Astrocyte of the cerebellum (primary cell): ENCODE results near the gene DHX34.
A peak's percentile ranks its signal among the peaks of the same experiment; 100 is the strongest.

ENCODE experiments used
- DNase-seq: peaks from one replicate; pipeline ENCODE4 v3.0.0-alpha.2; 2011; ENCODE audit warnings: low read depth
- H3K4me3 ChIP-seq: 2 replicates; pipeline ENCODE4 v1.5.1; 2011; ENCODE audit warnings: mild to moderate bottlenecking, low read depth, low read length, moderate library complexity
- CTCF ChIP-seq: IDR thresholded peaks from 2 replicates; pipeline ENCODE4 v1.5.1; 2012; ENCODE audit warnings: low read length, low read depth, moderate library complexity, mild to moderate bottlenecking; ENCODE audit errors: missing control alignments
- in situ Hi-C: cut with HindIII; loops from 2 replicates; pipeline ENCODE4 v1.10.0; 2017; ENCODE audit warnings: low sequenced_read_pairs

The DHX34 gene

DNA sequence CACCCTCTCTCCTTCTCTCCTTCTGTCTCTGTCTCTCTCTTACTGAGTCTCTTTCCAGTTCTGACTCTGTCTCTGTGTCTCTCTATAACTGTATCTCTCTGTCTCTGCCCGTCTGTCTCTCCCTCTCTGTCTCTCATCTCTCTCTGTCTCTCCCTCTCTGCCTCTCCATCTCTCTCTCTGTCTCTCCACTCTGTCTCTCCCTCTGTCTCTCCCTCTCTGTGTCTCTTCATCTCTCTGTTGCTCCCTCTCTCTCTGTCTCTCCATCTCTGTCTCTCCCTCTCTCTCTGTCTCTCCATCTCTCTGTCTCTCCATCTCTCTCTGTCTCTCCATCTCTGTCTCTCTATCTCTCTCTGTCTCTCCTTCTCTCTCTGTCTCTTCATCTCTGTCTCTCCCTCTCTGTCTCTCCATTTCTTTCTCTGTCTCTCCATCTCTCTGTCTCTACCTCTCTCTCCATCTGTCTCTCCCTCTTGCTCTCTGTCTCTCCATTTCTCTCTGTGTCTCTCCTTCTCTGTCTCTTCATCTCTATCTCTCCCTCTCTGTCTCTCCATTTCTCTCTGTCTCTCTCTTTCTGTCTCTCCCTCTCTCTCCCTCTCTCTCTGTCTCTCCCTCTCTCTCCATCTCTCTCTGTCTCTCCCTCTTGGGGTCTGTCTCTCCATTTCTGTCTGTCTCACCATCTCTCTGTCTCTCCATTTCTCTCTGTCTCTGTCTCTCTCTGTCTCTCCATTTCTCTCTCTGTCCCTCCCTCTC, 73.5 kb downstream of the DHX34 start:
- TF ChIP-seq CTCF = no peak
- no peak for DNase-seq
- in situ Hi-C loops = no loop called here
- H3K4me3 ChIP-seq = no peak overlapping the region

DNA sequence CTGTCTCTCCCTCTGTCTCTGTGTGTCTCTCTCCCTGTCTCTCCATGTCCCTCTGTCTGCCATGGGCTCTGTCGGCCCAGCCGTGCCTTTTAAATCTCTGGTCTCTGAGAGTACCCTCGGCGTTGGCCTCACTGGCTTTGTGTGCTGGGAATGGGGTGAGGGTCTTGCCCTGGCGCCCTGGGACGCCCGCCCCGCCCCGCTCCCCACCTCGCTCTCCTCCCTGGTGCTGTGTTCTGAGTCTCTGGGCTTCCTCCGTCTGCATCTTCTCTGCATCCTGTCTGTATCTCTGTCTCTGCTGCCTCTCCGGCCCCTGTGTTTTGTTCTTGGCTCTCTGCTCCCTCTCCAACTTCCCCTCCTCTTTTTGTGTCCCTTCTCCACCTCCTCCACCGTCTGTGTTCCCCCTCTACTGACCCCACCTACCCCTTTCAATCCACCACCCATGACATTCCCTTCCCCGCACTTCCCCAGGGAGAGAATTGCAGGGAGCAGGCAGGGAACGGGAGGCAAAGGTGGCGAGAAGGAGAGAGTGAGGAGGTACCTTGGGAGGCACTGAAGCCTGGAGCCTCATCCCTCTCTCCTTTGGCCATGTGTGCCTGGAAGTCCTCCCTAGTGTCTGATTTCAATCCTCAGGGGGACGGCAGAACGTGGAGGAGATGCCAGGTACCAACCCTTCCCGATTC, 74.2 kb downstream of the DHX34 start:
- no peak for TF ChIP-seq CTCF
- H3K4me3 ChIP-seq = no peak overlapping the region
- DNase-seq = no peak
- in situ Hi-C loops = no loop called here

DNA sequence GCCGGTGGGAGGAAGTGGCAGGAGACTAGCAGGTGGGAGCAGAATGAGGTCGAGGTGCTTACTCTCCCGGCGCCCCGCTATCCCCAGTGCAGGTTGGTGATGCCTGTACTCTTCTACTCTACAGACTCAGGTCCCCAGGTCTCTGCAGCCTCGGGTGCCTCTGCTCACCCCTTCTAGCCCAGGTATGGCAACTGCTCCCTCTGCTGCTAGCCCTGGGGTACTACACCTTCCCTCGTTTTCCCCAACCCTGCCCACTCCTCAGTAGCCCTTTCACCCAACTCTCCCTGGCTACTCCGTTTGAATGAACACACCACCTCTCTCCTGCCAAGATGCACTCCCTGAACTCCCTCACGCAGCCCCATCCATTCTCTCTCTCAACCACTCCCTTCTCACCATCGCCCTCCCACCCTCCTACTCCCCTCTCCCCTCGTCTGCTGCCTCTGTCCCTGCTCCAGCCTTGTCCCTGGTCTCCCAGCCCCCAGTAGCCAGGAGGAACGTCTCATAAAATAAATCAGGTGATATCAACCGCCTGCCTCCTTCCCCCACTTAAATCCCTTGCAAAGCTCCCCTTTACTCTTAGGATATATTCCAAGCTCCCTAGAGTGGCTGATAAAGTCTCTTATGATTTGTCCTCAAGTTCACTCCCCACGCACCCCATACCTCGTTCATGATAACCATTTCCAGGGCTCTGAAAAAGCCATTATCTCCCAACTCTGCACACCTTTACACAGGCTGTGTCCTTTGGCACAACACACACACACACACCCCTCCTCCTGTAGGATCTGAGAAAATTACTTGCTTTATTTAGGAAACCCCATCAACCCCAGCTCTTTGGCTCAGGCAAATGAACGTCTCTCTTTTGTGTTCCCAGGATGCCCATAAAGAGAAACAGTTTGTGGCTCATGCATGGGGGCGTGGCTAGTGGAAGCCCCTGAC, 78.4 kb downstream of the DHX34 start:
- H3K4me3 ChIP-seq = no peak overlapping the region
- TF ChIP-seq CTCF = peak; percentile 94
- in situ Hi-C loops = no loop called here
- no peak for DNase-seq

- peak overlapping the region; percentile 3 for H3K4me3 ChIP-seq
- peak; percentile 79 for DNase-seq
- TF ChIP-seq CTCF = no peak
- in situ Hi-C loops = no loop called here
These were observed 79.2 kb downstream of the DHX34 start for GRCh38 chr19:47428177-47428894.

DNA sequence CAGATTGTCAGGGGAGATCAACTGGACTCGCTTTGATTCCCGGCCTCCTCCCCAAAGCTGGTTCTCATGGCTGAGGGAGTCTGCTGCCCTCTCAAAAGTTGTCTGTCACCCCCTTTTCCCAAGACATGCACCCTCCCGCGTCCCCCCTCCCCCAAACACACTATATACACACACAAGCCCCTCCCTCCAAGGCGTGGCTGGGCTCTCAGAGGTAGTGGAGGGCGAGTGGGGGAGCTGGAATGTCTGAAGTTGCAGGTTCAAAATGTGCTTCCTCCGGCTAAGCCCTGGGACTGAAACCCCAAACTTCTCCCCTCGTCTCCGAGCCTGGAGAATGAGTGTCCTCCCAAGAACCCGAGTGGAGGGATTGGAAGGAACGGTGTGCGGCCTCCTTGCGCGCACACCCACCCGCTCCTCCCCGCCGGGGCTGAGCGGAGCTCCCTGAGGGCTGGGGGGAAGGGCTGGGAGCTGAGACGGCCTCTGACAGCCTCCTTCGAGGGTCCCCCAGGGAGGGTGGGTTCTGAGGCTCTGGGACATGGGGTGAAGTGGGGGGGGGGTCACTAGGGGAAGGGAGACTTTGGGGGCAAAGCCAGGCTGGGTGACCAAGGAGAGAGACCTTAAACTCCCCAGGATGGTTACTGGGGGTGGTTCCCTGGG, 80.2 kb downstream of the DHX34 start:
- no peak for DNase-seq
- no peak for TF ChIP-seq CTCF
- in situ Hi-C loops = no loop called here
- H3K4me3 ChIP-seq = no peak overlapping the region
